Dermis blood vessel endothelial cell (primary cell): ENCODE results near the gene PRLHR. TPM values are rescaled to one million over a fixed set of nuclear protein-coding genes. Genes with fewer than 3 reads are reported as not detected.
A peak's percentile ranks its signal among the peaks of the same experiment; 100 is the strongest.

Source experiments
- DNase-seq: peaks from one replicate; pipeline ENCODE4 v3.0.0; 2010
- total RNA-seq: library from RNA; depleted of rRNA; stranded (reverse); fragments of >200 nt; gene quantifications from 2 replicates; pipeline ENCODE4 v1.2.3, GENCODE V29; 2014

The PRLHR gene
- total RNA-seq, 1 donor from 2014 or later, result not detected

- DNase-seq, result no peak
Measured at GRCh38 chr10:118587881-118588651, 7.4 kb downstream of the PRLHR start.

GRCh38 chr10:118586911-118587310 lies 8.5 kb downstream of the PRLHR start:
- no peak for DNase-seq

GRCh38 chr10:118585794-118586193 lies 9.7 kb downstream of the PRLHR start:
- DNase-seq, result no peak

GRCh38 chr10:118585234-118585633 lies 10.2 kb downstream of the PRLHR start:
- DNase-seq, result no peak

- peak; percentile 35 for DNase-seq
Measured at GRCh38 chr10:118584181-118584954, 11.1 kb downstream of the PRLHR start.

- no peak for DNase-seq
Measured at GRCh38 chr10:118583611-118584010, 11.8 kb downstream of the PRLHR start.

GRCh38 chr10:118582511-118582910 lies 12.9 kb downstream of the PRLHR start:
- no peak for DNase-seq

GRCh38 chr10:118581340-118581739 lies 14.1 kb downstream of the PRLHR start:
- no peak for DNase-seq

GRCh38 chr10:118580702-118581101 lies 14.7 kb downstream of the PRLHR start:
- DNase-seq, result no peak

- no peak for DNase-seq
Measured at GRCh38 chr10:118573512-118573911, 21.9 kb downstream of the PRLHR start.

- DNase-seq, result no peak
Measured at GRCh38 chr10:118572256-118573041, 23.0 kb downstream of the PRLHR start.

GRCh38 chr10:118571123-118571522 lies 24.3 kb downstream of the PRLHR start:
- DNase-seq, result no peak

- no peak for DNase-seq
Measured at GRCh38 chr10:118570591-118570990, 24.9 kb downstream of the PRLHR start.

GRCh38 chr10:118569882-118570252 lies 25.6 kb downstream of the PRLHR start:
- DNase-seq, result no peak

GRCh38 chr10:118569241-118569881 lies 26.1 kb downstream of the PRLHR start:
- DNase-seq, result no peak

GRCh38 chr10:118568327-118568848 lies 27.1 kb downstream of the PRLHR start:
- peak; percentile 75 for DNase-seq

GRCh38 chr10:118567701-118568248 lies 27.7 kb downstream of the PRLHR start:
- DNase-seq, result no peak

- no peak for DNase-seq
Measured at GRCh38 chr10:118566911-118567310, 28.5 kb downstream of the PRLHR start.

- DNase-seq, result no peak
Measured at GRCh38 chr10:118565301-118566075, 30.0 kb downstream of the PRLHR start.

GRCh38 chr10:118564652-118565051 lies 30.8 kb downstream of the PRLHR start:
- peak; percentile 52 for DNase-seq

GRCh38 chr10:118564114-118564513 lies 31.3 kb downstream of the PRLHR start:
- DNase-seq, result no peak
